Effector memory CD4-positive, alpha-beta T cell (primary cell): ENCODE measurements around the gene SNAPC4.

ENCODE experiments used
- DNase-seq, 3 donors: peaks; one replicate each; pipeline ENCODE4 v3.0.0-alpha.2; 2020
- H3K27ac ChIP-seq: 2 replicates; pipeline ENCODE4 v1.7.0; 2013; ENCODE audit warnings: mild to moderate bottlenecking, low read length, moderate library complexity; ENCODE audit not compliant: insufficient read depth, poor library complexity, severe bottlenecking
- H3K27me3 ChIP-seq: replicated peaks from 2 replicates; pipeline ENCODE4 v1.7.0; 2013; ENCODE audit warnings: mild to moderate bottlenecking, low read length; ENCODE audit not compliant: insufficient read depth, control insufficient read depth, poor library complexity, severe bottlenecking
- H3K36me3 ChIP-seq: 2 replicates; pipeline ENCODE4 v1.7.0; 2013; ENCODE audit warnings: mild to moderate bottlenecking, low read length, moderate library complexity; ENCODE audit not compliant: control insufficient read depth, insufficient read depth
- H3K4me1 ChIP-seq: 2 replicates; pipeline ENCODE4 v1.7.0; 2013; ENCODE audit warnings: low read length, mild to moderate bottlenecking; ENCODE audit not compliant: control insufficient read depth, insufficient read depth, poor library complexity, severe bottlenecking
- H3K4me3 ChIP-seq: 2 replicates; pipeline ENCODE4 v1.7.0; 2013; ENCODE audit warnings: low read length, low read depth, mild to moderate bottlenecking; ENCODE audit not compliant: insufficient read depth, poor library complexity, severe bottlenecking
- H3K9me3 ChIP-seq: 2 replicates; pipeline ENCODE4 v1.7.0; 2013; ENCODE audit warnings: mild to moderate bottlenecking, low read length, moderate library complexity; ENCODE audit not compliant: control insufficient read depth

The SNAPC4 gene

DNA sequence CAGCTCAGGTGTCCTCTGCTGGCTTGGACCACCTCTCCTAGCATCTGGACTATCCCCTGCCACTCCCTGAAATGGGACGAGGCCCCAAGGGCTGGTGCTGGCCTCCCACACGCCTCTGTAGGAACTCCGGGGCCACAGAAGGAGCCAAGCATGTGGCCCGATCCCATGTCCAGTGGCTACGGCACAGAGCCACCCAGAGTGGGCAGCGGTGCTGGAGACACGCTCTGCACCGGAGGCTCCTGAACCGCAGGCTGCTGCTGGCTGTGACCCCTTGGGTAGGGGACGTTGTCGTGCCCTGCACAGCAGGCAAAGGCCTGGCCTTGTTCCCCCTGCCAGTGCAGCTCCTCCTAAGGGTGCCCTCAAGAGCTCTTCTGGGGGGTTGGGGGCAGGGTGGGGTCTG, 20.1 kb downstream of the SNAPC4 start:
- no peak for DNase-seq
- Histone ChIP-seq H3K27me3 (no peaks in the 10 kb centered on the region), H3K9me3 (no peaks in the 10 kb centered on the region), H3K4me3 (no peak overlapping the region), H3K27ac (no peak overlapping the region), H3K4me1 (peaks cover 4% of the 10 kb centered on the region), H3K36me3 (peaks cover 43% of the 10 kb centered on the region)

DNA sequence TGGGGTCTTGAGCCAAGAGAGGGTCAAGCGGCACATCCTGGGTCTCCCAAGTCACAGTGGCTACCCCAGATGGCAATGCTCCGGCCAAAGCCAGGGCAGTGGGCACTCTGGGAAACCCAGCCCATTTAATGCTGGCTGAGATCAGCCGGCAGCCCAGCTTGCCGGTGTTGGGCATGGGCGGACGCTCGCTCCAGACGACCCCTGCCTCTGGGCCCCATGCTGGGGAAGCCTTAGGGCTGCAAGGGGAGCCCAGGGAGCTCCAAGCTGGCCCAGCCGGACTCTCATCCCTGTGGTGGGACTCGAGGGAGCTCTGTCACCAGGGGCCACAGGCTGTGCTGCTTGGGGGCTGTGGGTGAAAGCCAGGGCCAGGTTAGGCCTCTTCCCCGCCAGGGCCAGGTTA, 20.6 kb downstream of the SNAPC4 start:
- Histone ChIP-seq H3K36me3 (peaks cover 41% of the 10 kb centered on the region), H3K4me1 (no peaks in the 10 kb centered on the region), H3K4me3 (no peak overlapping the region), H3K9me3 (no peaks in the 10 kb centered on the region), H3K27me3 (no peaks in the 10 kb centered on the region), H3K27ac (no peak overlapping the region)
- no peak for DNase-seq

DNA sequence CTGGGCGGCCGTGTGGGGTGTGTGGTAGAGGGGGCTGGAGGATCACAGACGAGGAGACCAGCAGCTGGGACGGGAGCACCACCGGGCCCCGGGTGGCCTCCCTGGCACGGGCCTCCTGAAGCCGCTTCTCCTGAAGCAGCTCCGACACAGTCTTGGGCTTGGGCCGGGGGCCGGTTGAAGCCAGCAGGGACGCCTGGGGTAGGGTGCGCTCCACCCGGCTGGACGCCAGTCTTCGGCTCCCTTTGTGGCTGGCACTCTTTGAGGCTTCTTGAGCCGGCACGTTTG, 21.0 kb downstream of the SNAPC4 start:
- Histone ChIP-seq H3K9me3 (no peaks in the 10 kb centered on the region), H3K4me1 (no peaks in the 10 kb centered on the region), H3K36me3 (peaks cover 36% of the 10 kb centered on the region), H3K4me3 (no peak overlapping the region), H3K27ac (no peak overlapping the region), H3K27me3 (no peaks in the 10 kb centered on the region)
- no peak for DNase-seq

DNA sequence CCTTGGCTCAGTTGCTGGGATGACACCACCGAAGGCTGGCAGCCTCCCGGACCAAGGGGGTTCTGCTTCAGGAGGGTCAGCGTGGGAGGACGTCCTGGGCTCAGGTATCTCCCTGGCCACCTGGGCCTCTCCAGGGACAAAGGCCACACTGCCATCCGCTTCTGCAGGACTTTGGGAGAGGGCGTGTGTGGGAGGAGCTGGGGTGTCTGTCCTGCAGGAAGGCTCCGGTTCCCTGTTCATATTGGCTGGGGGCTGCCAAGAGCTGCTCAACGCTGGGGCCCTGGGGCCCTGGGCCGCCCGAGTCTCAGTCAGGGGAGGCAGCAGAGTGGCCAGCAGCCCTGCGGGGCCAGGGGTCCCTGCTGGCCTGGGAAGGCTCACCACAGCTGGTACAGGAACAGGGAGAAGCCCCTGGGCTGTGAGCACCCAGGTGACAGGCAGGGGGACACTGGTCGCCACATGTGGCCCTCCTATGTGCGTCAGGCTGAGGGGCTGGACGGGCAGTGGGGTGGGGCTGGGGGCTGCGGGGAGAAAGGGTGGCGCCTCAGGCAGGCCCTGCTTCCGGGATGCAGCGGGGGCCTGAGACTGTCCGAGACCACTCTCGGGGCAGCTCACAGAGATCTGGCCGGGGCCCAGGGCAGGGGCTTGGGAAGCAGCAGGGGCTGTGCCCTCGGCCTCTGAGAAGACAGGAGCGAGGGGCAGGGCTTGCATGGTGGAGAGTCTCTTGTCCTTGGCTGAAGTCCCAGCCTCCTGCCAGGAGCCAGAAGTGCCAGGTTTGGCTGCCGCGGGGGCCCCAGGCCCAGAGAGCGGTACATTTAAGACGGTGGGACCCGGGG, 21.6 kb downstream of the SNAPC4 start:
- DNase-seq: no peak
- Histone ChIP-seq H3K27me3 (no peaks in the 10 kb centered on the region), H3K36me3 (peaks cover 31% of the 10 kb centered on the region), H3K4me1 (no peaks in the 10 kb centered on the region), H3K27ac (no peak overlapping the region), H3K4me3 (no peak overlapping the region), H3K9me3 (no peaks in the 10 kb centered on the region)

DNA sequence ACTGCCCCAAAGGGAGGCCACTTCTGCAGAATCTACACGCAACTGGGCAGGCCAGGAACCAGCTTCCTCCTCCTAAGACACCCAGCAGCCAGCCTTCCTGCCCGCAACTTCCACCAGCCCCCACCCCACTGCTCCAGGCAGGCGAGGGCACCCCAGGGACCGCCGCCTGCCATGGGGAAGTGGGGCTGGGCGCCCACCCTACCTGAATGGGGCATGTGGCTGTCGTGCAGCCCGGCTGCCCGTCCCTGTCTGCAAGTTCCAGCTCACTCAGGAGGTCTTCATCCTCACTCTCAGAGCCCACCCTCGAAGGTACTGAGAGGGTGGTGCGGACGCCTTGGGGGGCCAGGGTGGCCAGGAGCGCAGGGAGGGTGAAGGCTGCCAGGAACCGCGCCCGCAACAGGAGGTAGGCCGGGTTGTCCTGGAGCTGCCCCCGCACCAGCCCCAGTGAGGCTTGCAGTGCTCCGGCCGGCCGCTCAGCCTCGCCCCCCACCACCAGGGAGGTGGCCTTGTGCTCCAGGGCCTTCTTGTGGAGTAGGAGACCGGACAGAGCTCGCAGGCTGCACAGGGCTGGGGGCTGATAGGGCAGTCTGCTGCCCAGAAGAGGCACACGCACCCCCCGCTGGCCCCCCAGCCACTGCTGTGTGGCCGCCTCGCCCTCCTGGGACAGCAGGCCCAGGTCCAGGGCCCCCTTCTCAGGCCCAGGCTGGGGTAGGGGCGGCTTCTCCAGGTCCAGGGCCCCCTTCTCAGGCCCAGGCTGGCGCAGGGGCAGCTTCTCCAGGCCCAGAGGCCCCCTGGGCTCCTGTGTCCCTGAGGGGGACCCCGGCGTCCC, 22.4 kb downstream of the SNAPC4 start:
- Histone ChIP-seq H3K4me1 (no peaks in the 10 kb centered on the region), H3K9me3 (no peaks in the 10 kb centered on the region), H3K4me3 (no peak overlapping the region), H3K27ac (no peak overlapping the region), H3K36me3 (peaks cover 29% of the 10 kb centered on the region), H3K27me3 (no peaks in the 10 kb centered on the region)
- DNase-seq: no peak

DNA sequence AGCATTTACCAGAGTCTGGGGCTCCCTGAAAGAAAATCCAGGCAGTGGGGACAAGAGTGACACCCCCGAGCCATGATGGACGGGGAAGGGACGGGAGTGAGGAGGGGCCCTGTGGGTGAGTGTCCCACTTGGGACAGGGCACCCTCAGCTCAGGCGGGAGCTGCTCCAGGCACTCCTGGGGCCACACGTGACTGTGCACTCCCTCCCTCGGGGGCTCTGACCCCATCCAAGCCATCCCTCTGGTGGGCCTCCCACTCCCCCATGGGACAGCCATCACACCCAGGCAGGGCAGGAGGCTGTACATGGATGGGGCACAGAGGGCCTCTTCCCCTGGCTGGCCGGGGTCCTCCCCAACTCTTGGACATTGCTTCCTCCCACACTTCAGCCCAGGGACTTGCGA, 23.5 kb downstream of the SNAPC4 start:
- Histone ChIP-seq H3K27me3 (no peaks in the 10 kb centered on the region), H3K4me3 (no peak overlapping the region), H3K4me1 (no peaks in the 10 kb centered on the region), H3K27ac (no peak overlapping the region), H3K9me3 (no peaks in the 10 kb centered on the region), H3K36me3 (peaks cover 20% of the 10 kb centered on the region)
- no peak for DNase-seq

DNA sequence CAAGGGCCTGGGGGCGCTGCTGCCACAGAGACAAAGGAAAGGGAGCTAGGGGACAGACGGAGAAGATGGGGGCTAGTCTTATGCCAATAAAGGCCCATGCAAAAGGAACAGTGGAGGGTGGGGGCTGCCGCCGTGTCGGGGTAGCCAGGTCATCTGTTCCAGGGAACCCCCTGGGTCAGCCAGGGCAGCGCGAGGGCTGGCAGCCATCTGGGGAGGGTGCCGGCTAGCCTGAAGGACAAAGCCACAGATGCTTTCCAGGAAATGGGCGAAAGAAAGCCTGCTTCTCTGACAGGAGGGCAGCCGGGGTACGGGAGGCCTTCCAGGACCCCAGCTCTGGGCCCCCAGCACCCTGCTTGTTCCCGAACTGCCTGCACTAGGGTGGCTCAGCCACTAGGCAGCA, 24.9 kb downstream of the SNAPC4 start:
- Histone ChIP-seq H3K9me3 (no peaks in the 10 kb centered on the region), H3K27me3 (no peaks in the 10 kb centered on the region), H3K4me3 (no peak overlapping the region), H3K36me3 (peaks cover 8% of the 10 kb centered on the region), H3K4me1 (no peaks in the 10 kb centered on the region), H3K27ac (no peak overlapping the region)
- no peak for DNase-seq

DNA sequence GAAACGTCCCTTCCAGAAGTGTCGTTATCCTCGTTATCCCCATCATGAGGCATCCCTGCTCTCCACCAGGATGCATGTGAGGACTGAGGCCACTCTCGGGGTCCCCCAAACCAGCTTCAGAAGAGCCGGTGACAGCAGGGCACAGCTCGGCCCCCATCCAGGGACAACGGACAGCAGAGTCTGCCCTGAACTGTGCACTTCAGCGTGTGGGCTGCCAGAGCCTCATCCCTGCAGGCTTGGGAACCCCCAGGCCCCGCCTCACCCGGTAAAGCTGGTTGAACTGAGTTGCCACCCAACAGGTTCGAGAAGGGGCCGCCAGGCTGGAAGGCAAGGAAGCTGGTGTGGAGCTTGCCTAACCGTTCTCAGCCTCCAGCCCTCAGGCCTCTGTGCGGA, 25.8 kb downstream of the SNAPC4 start:
- Histone ChIP-seq H3K4me3 (no peak overlapping the region), H3K27me3 (no peaks in the 10 kb centered on the region), H3K36me3 (peaks cover under 1% of the 10 kb centered on the region), H3K9me3 (no peaks in the 10 kb centered on the region), H3K4me1 (no peaks in the 10 kb centered on the region), H3K27ac (no peak overlapping the region)
- DNase-seq: no peak

DNA sequence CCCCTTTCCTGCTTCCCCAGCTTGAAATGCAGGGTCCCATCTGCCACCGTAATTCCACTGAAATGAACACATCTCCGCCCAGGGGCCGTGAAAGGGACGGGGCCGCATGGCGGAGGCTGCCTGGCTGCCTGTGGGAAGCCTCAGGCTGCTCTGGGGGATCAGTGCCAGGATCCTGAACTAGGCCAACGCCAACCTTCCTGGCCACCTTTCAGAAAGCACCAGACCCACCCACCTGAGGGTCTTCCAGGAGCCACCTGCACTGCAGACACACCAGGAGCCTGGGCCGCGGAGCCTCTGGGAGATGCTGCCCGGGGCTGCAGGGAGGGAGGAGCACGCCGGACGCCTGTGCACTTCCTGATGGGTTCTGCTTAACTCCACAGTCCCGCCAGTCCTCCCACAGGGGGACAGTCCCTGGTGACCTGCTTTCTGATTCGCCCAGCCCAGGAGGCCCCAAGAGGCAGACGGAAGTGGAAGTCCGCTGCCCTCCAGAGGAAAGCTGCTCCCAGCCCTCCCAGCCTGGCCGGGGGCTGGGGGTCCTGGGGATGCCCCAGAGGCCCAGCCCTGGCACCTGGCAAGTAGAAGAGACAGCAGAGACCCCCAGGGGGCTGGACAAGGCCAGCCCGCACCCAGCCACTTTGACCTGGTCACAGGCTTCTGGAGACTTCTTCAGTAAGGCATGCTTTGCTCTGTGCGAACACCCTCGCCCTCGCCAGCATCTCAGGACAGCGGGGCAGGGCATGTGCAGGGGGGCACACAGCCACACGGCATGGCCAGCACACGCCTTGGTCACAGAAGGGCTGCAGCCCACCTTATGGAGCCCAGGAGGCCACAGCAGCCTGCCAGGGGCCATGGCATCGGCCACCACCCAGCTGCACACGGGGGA, 26.4 kb downstream of the SNAPC4 start, which contains the start of gene CARD9:
TSS of gene CARD9 (minus strand) at position 370 of the 883 bp plus-strand sequence. CDS start 1,591 bp downstream, outside the sequence.
- no peaks in the 10 kb centered on the region for H3K4me1 ChIP-seq
- H3K9me3 ChIP-seq: no peaks in the 10 kb centered on the region
- H3K27ac ChIP-seq: no peak within 1 kb of the TSS
- no peaks in the 10 kb centered on the region for H3K36me3 ChIP-seq
- DNase-seq: no peak
- H3K27me3 ChIP-seq: no peaks in the 10 kb centered on the region
- H3K4me3 ChIP-seq: no peak within 1 kb of the TSS
